Activated effector memory CD4-positive, alpha-beta T cell treated with anti-CD3 and anti-CD28 coated beads, Interleukin-2, amount 50 U/mL, for 16 hours (primary cell): Measurements from ENCODE around the gene TBC1D1.

ENCODE experiments used
- DNase-seq: peaks from one replicate; pipeline ENCODE4 v3.0.0-alpha.2; 2020

The TBC1D1 gene

GRCh38 chr4:37890801-37891259, at the start of gene TBC1D1:
Gene TBC1D1 (plus strand): TSS chr4:37891084. CDS start chr4:37902096, 11,012 bp downstream.
- DNase-seq = peak; percentile 79

GRCh38 chr4:37844204-37844603, 46.7 kb upstream of the TBC1D1 start:
- no peak for DNase-seq

GRCh38 chr4:37845201-37845600, 45.7 kb upstream of the TBC1D1 start:
- DNase-seq = no peak

- no peak for DNase-seq
Measured at GRCh38 chr4:37847311-37847884, 43.5 kb upstream of the TBC1D1 start.

- DNase-seq = no peak
Measured at GRCh38 chr4:37852376-37852775, 38.5 kb upstream of the TBC1D1 start.

GRCh38 chr4:37858112-37858511, 32.8 kb upstream of the TBC1D1 start:
- DNase-seq = no peak

- DNase-seq = no peak
Measured at GRCh38 chr4:37858872-37859271, 32.0 kb upstream of the TBC1D1 start.

- DNase-seq = no peak
Measured at GRCh38 chr4:37860266-37860665, 30.6 kb upstream of the TBC1D1 start.

GRCh38 chr4:37862961-37863360, 27.9 kb upstream of the TBC1D1 start:
- no peak for DNase-seq

GRCh38 chr4:37864786-37865185, 26.1 kb upstream of the TBC1D1 start:
- DNase-seq = no peak

- no peak for DNase-seq
Measured at GRCh38 chr4:37865450-37865849, 25.4 kb upstream of the TBC1D1 start.

GRCh38 chr4:37867102-37867501, 23.8 kb upstream of the TBC1D1 start:
- DNase-seq = no peak

- no peak for DNase-seq
Measured at GRCh38 chr4:37868238-37868637, 22.6 kb upstream of the TBC1D1 start.

- DNase-seq = no peak
Measured at GRCh38 chr4:37872310-37872988, 18.4 kb upstream of the TBC1D1 start.

GRCh38 chr4:37873386-37873785, 17.5 kb upstream of the TBC1D1 start:
- no peak for DNase-seq

- DNase-seq = no peak
Measured at GRCh38 chr4:37876156-37876555, 14.7 kb upstream of the TBC1D1 start.

- no peak for DNase-seq
Measured at GRCh38 chr4:37879365-37879764, 11.5 kb upstream of the TBC1D1 start.

GRCh38 chr4:37881811-37882210, 9.1 kb upstream of the TBC1D1 start:
- DNase-seq = no peak

- no peak for DNase-seq
Measured at GRCh38 chr4:37882665-37883296, 8.1 kb upstream of the TBC1D1 start.

GRCh38 chr4:37884855-37885487, 5.9 kb upstream of the TBC1D1 start:
- no peak for DNase-seq

- no peak for DNase-seq
Measured at GRCh38 chr4:37885496-37885895, 5.4 kb upstream of the TBC1D1 start.

- DNase-seq = peak; percentile 70
Measured at GRCh38 chr4:37889849-37890800, 759 bp upstream of the TBC1D1 start.
